ENCODE results near the gene PELI1.
A peak's percentile ranks its signal among the peaks of the same experiment; 100 is the strongest.

The PELI1 gene, protein sequence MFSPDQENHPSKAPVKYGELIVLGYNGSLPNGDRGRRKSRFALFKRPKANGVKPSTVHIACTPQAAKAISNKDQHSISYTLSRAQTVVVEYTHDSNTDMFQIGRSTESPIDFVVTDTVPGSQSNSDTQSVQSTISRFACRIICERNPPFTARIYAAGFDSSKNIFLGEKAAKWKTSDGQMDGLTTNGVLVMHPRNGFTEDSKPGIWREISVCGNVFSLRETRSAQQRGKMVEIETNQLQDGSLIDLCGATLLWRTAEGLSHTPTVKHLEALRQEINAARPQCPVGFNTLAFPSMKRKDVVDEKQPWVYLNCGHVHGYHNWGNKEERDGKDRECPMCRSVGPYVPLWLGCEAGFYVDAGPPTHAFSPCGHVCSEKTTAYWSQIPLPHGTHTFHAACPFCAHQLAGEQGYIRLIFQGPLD

DNA sequence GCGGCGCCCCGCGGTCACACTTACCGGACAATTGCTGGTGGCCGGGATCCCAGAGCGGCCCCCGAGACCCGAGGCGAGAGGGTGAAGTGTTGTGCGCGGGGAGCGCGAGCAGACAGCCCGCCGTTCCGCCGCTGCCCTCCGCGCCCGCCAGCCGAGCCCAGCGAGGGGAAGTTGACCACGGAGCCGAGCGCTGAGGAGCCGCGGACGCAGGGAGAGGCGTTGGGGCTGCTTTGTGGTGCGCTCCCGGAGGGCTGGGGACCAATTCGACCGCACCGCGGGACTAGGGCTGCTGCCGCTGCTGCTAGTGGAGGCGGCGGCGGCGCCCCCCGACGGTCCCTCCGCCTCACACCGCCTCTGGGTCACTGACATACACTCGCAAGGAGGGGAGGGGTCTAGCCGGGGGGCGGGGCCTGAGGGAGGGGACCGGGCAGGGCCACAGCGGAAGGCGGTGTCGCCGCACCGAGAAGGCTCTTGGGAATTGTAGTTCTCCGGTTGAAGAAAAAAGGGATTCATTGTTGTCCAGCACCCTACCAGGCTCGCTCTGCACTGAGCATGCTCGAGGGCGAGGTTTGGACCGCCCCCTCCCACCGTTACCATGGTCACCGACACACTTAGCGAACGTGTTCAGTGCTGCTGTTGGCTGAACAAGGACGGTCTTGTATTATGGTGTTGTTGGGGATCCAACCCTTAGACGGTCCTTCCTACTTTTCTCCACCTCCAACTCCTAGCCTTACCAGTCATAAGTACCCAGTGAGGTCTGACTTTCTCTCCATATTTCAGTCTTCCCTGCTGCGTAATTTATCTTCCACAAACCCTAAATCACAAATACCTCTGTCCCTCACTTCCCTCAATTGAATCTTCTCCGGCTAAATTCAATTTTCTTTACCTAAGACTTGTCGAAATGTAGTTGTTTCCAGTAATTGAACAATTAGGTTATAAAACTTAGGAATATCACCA is at the start of gene PELI1:
PELI1 (minus strand) TSS at position 364 of the 957 bp plus-strand sequence. CDS start 36,110 bp downstream, outside the sequence.
- DNase-seq: peak; percentile 96

DNA sequence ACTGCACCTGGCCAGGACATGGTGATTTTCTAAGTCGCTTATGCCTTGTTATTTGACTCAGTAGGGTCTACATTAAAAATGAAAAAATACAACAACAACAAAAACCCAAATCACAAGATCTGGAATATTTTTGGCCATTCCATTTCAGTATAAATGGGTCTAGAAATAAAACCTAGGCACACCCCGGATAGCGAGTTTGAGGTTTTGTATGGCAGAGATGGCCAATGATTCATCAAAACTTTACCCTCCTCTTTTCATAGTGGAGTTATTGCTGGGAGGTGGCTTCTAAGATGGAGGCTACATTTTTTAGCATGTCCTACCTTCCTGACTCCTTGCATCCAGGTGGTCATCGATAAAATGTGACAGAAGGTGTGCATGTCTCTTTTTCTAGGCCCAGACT is 49.3 kb upstream of the PELI1 start:
- no peak for DNase-seq

GRCh38 chr2:64192664-64193105 is 48.5 kb upstream of the PELI1 start:
- DNase-seq: no peak

GRCh38 chr2:64192125-64192479 is 47.9 kb upstream of the PELI1 start:
- no peak for DNase-seq

DNA sequence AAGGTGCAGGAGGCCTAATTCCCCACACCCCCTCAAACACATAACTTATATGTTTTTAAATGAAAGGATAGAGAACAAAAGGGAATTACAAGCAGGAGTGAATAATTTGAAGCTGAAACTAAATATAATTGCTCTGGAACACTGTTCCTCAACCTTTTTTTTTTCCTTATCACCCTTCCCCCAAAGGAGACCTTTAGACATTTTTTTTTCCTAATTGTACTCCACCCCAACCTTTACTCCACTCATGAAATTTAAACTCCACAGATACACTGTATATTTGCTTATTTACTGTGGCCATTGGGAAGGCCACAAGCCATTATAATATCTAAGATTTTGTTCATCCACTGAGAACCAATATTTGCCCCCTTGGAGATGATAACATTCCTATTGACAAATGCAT is 45.4 kb upstream of the PELI1 start:
- no peak for DNase-seq

DNA sequence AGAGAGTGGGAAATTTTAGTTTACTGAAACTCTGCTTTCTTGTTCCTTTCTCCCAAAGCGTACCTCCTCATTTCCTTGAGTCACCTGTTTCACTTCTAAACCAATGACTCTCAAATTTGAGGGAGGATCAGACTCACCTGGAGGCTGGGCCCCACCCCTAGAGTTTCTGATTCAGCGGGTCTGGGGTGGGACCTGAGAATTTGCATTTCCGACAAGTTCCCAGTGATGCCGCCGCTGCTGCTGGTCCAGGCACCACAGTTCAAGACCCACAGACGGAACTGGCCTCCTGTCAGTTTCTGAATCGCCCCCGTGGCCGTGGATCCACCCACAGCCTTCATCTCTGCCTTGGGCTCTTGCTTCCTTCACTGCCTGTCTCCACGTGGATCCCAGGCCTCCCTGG is 44.9 kb upstream of the PELI1 start:
- DNase-seq: no peak

- DNase-seq: no peak
Measured at GRCh38 chr2:64186699-64187605, 42.7 kb upstream of the PELI1 start.

DNA sequence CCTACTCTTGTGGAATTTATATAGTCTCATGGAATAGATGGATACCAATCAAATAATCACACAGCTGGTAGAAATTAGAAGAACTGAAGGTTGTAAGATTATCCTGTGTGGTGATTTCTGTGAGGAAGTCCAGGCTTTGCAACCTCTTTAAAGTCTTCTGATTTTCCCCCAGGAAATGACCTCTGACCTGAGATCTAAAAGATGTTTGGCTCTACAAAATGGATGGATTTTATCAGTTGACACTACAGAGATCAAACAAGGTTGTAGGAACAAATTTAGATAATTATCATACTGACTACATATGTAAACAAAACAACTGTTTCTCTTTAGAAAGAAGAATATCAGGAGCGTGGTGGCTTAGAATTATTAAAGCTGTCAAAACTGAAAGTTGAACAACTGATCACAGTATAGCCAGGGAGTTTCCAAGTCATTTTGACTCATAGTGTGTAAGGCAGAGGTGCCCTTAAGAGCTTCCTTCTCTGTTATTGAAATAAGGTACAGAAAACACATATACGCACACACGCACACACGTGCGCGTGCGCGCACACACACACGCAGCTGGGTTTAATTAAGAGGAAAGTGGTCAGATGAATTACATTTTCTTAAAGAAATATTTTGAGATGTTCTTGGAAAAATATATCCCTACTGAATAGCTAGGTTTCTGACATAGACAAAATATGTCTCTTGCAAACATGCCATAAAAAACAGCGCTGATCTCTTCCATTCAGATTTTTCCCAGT is 35.5 kb upstream of the PELI1 start:
- DNase-seq: no peak

DNA sequence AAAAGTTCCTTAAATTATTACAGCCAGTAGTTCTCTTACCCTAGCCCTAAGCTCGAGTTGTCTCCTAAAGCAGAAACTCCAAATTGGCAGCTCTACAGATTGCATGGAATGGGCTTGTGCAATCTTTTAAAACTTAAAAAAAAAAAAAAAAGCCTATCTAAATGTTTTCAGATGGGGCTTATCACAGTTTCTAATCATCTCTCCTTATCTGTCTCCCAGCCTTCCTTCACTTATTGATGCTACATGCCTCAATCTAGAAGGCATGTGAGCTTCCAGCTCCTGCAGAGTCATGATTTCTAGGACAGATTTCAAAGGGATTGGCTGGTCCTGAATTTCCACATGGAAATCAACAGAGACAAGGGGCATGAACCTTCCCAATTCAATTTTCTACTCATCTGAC is 33.1 kb upstream of the PELI1 start:
- DNase-seq: no peak

- DNase-seq: no peak
Measured at GRCh38 chr2:64175419-64176197, 31.4 kb upstream of the PELI1 start.

DNA sequence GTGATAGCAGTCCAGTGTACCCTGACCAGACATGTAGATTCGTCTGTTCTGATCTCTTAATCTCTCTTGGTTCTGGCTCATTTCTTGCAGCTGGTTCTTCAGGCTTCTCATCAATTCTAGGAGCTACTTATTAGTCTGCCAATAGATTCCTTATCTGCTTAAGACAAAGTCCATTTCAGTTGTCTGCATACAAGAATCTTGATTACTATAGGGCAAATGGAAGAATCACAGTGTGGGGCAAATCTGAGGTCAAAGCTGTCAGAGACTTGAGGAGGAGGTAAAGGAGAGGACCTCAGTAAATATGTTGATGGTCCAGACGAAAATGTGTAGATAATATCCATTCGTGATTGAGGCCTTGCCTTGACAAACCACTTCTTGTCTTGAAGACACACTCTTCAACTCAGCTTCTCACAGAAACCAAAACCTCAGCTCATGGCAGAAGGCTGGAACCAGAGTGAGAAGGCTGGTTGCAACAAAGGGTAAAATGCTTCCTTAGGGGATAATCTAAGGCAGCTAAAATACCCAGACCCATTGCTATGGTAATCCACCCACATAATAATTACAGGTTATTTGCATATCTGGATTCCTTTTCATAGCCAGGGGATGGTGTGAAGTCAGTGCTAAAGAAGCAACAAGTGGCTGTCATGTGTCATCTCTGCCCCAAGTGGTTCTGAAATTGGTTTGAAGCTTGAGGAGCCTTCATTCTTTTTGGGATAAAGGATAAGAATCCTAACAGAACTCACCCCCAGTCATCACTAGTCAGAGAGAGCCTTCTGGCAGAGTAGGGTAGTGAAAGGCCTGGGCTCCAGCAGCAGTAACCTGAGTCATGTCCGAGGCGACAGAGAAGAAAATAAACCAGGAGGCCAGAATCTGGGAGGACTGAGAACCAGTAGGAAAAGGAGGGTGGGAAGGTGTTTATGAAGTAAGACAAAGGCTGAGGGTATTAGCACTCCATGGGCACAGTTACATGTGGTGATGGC is 29.2 kb upstream of the PELI1 start:
- DNase-seq: no peak

DNA sequence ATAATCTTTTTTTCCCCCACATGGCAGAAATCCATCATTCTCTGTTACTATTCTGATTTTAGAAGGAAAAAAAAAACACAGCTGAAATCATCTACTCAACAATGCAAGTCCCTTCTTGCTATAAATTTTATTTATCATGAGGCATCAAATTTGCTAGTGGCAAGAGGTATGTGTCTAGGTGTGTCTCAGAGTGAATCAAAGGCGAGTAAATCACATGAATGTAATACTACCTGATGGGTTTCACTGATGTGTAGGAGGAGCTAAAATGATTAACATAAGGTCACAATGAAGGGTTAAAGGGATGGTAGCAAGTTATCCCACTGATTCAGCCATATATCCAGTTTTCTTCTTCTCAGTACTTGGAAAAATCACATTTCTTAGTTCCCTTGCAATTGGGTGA is 24.5 kb upstream of the PELI1 start:
- DNase-seq: no peak

DNA sequence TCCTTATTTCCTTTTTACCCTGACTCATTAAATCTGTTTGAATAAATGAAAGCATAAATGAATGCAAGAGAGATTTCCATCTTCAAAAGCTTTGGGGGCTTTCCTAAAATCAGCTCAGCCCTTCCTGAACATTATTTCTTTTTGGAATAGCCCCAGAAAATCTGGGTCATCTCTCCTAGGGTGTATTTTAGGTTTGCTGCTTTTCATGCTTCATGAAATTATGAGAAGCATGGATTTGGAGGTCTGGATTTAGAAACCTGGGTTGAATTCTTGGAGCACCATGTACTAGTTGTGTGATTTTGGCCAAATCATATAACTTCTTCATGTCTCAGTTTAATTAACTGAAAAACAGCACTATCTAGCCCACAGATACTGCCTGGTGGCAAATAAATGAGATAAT is 24.0 kb upstream of the PELI1 start:
- no peak for DNase-seq

GRCh38 chr2:64166637-64167420 is 22.6 kb upstream of the PELI1 start:
- no peak for DNase-seq

GRCh38 chr2:64166212-64166611 is 22.0 kb upstream of the PELI1 start:
- DNase-seq: no peak

GRCh38 chr2:64165706-64166105 is 21.5 kb upstream of the PELI1 start:
- no peak for DNase-seq

DNA sequence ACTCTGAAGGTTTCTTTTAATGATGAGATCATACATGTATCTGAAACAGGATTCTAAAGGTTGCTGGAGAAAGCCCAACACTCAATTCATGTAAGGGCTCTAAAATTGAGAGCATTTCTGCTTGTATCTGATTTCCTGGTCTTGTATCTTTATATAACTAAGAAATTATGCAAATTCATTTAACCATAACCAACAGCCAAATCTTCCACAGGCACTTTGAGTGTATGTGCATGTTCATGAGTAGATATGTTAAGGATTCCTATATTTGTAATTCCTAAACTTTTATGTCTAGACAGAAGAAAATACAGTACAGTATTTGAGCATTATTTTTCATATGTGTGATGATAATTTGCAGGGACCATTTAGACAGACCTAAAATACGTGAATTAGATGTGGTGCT is 20.4 kb upstream of the PELI1 start:
- no peak for DNase-seq

DNA sequence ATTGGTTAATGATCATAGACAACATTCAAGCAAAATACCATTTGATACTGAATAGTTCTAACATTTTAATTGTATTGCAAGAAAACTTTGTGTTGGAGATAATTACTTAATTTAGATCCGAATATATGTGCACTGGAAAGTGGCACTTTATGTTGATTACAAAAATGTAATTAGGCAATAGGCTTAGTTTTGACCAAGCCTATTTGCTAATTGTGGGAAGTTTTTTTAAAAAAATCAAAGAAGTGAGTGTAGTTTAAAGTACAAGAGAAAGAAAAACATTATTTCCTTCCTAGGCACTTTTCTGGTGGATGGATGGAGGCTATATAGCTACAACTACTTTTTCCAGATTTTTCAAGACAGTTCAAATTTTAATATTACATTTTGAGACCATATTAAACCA is 18.3 kb upstream of the PELI1 start:
- DNase-seq: no peak

DNA sequence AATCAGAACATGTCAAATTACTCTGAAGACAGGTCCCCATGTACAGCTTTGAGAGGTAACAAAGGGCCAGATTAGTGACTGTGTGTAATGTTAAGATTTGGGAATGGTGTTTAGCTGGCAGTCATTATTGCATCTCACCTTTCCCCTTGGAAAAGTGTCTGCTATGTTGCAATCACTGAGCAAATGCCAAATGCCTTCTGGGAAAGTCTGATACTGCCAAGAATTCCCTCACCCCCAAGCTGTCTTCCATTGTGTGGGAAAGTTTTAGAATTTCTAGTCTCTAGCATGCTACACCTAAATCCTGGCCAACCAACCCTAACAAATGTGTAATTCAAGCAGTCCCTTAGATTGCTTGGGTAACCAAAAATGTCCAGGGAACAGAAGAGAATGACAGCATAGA is 13.6 kb upstream of the PELI1 start:
- DNase-seq: no peak

Data from NCI-H345 (cell line).